Activated CD8-positive, alpha-beta memory T cell treated with anti-CD3 and anti-CD28 coated beads, Interleukin-2, amount 50 U/mL, for 24 hours (primary cell): Measurements from ENCODE around the gene MYH7B.

Experiments
- DNase-seq: peaks from one replicate; pipeline ENCODE4 v3.0.0-alpha.2; 2020; ENCODE audit errors: extremely low read depth

Gene MYH7B

GRCh38 chr20:34977365-34978091 is 21.9 kb downstream of the MYH7B start:
- no peak for DNase-seq

- no peak for DNase-seq
Observed at GRCh38 chr20:34978092-34978744, 22.6 kb downstream of the MYH7B start.

DNA sequence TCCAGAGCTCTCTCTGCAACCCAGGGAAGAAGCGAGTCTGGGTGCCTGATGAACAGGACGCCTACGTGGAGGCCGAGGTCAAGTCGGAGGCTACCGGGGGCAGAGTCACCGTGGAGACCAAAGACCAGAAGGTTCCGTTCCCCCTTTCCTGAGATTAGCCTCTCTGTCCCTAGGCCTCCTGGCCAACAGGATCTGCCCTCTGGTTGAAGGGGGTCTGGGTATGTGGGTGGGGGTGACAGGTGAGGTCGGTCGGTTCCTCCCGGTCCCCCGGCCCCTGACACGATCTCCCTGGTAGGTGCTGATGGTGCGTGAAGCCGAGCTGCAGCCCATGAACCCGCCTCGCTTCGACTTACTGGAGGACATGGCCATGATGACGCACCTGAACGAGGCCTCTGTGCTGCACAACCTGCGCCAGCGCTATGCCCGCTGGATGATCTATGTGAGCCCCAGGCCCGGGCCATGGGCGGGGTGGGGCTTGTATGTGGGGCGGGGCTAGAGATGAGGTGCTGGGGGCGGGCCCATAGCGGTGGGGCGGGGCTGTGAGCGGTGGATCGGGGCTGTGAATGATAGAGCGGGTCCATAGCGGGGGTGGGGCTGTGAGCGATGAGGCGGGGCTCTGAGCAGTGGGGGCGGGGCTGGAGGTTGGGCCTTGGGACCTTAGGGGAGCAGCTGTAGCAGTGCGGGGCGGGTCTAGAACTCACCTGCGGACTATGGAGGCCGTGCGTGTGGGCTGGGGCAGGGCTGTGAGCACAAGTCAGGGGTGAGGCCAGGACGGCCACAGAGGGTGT is 23.9 kb downstream of the MYH7B start:
- no peak for DNase-seq

DNA sequence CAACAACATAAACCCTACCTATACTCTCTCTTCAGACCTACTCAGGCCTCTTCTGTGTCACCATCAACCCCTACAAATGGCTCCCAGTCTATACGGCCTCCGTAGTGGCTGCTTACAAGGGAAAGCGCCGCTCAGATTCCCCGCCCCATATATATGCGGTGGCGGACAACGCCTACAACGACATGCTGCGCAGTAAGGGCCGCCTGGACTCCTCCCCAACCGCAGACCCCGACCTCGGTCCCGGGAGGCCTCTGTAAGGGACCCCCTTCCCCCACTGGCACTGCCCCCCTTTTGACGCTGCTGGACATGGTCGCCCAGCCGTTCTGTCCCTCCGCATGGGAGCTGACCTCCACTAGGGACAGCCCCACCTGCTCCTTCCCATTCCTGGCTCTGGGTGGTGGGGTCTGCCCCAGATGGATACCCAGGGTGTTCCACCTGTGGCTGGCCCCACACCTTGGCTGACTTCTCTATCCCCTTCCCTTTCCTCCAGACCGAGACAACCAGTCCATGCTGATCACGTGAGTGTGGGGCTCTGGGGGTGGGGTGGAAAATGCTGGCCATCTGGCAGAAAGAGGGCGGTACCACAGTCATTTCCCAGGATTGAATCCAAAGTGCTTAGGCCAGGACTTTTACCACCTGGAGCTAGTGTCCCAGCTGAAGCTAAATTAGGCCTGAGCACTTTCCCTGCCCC is 25.0 kb downstream of the MYH7B start:
- DNase-seq: no peak

DNA sequence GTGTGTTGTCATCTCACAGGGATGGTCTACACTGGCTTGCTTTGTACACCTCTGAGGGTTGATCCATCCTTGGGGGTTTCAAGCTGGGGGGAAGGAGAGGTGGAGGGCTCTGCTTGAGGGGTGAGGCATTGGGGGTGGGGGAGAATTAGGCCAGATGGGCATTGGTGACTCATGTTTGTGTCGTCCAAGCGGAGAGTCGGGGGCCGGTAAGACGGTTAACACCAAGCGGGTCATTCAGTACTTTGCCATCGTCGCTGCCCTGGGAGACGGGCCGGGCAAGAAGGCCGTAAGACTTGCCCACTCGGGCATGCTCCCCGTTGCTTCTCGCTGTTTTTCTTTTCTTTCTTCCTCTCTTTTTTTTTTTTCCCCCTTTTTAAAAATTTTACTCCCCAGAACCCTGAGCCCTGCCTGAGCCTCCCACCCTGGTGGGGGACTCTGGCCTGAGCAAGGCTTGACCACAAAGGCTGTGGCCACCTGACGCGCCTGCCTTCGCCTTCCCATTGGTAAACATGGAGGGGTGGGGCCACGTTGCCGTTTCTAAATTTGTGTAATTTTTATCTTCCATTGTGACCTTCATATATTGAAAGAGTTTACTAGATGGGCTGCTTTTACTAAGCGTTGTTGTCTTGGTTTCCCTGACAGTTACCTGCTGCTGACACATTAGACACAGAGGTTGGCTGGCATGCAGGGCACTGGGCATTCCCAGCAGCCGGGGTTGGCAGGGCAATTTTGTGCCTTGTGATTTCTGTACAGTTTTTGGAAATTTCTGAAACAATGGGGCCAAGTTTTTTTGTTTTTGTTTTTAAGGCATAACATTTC is 26.8 kb downstream of the MYH7B start:
- no peak for DNase-seq

DNA sequence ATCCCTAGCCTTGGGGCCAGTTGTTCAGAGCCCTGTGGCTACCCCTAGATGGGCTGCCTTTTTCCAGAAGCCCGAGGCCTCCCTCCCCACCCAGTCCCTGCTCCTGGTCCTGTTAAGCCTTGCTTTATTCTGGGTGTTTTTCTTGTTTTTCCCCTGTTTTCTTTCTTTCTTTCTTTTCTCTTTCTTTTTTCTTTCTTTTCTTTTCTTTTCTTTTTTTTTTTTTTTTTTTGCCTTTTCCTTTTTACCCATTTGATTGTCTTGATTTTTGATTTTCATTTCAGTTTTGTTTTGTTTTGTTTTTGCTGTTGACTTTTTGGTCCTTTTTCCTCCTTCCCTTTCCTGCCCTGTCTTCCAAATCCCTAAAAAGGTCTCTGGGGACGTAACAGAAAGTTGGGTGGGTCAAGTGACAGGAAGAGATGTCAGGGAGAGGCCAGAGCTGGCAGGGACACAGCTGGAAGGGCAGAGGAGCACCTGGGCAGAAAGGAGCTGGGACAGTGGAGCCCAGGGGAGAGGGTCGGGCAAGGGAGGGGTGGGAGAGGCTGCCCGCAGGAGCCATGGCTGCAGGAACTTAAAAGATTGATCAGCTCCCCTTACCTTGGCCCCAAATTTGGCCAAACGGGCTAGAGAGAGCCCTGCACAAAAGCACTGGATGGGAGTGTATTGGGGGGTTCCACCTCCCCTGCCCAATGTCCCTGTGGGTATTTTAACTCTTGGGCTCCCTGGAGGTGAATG is 27.6 kb downstream of the MYH7B start:
- DNase-seq: no peak

DNA sequence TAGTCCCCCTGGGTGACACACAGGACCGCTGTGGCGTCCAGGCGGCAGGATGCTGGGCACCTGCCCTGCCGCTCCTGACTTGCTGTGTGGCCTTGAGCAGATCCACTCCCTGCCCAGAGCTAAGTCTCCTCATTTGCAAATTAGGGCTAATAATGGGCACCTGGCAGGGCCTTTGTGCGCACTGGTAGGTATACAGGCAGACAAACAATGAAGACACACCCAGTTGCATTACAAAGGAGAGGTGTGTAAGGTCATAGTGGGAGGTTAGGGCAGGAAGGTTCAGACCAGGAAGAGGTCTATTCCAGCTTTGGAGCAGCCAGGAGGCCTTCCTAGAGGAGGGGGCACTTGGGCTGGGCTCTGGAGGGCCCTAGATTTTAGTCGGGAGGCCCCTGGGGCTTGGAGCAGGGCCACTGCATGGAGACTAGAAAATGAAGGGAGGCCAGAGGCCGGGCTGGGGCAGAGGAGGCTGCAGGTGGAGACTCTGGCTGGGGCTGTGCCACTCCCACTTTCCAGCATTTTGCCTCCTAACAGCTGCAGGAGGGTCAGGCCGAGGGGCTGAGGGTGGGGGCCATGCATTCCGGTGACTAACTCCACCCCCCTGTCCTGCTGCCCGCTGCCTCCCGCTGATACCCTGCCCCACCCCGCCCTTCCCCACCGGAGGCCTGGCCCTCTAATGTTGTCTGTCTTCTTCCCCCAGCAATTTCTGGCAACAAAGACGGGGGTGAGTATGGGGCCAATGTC is 28.5 kb downstream of the MYH7B start:
- DNase-seq: no peak

- DNase-seq: no peak
Observed at GRCh38 chr20:34984756-34985261, 29.1 kb downstream of the MYH7B start.

DNA sequence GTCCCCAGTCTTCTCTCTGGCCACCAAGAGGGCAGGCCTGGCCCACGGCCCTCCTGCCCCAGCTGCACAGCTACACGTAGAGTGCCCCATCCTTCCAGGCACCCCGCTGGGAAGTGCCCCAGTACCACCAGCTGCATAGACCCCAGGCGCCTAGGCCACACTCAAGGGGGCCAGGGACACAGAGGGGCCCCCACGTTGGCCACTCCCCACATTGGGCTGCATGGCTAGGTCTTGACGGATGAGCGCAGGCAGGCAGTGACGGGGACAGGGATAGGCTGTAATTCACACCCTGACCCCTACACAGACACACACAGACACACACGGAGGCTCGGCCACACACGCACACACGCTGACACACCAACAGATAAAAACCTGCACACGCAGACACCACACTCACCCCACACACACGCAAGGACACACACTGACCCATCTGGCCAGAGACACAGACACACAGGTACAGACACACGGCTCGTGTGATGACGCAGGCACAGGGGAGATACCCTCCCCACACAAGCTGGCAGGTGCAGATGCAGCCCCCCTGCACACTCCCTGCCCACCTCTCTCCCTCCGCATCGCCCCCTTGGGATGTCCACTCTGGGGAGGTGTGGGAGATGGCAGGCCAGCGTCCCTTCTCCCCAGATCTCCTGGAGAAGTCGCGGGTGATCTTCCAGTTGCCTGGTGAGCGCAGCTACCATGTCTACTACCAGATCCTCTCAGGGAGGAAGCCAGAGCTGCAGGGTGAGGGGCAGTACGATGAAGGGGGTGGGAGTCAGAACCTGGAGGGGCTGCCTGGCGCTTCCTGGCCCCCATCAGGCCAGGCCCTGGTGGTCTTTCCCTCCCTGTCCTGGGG is 30.0 kb downstream of the MYH7B start:
- DNase-seq: no peak

- no peak for DNase-seq
Observed at GRCh38 chr20:34986311-34987287, 30.9 kb downstream of the MYH7B start.

- DNase-seq: no peak
Observed at GRCh38 chr20:34987288-34988190, 31.9 kb downstream of the MYH7B start.

DNA sequence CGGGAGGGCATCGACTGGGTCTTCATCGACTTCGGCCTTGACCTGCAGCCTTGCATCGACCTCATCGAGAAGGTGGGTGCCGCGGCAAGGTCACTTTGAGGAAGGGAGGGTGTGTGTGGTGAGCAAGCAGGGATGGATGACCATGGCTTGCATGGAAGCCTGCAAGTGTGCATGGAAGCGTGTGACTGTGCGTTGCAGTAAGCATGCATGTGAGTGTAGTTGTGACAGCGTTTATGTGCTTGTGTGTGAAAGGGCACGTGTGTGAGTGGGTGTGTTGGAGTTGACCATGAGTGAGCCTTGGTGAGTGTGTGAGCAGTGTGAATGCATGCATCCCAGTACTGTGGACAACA is 32.5 kb downstream of the MYH7B start:
- no peak for DNase-seq

DNA sequence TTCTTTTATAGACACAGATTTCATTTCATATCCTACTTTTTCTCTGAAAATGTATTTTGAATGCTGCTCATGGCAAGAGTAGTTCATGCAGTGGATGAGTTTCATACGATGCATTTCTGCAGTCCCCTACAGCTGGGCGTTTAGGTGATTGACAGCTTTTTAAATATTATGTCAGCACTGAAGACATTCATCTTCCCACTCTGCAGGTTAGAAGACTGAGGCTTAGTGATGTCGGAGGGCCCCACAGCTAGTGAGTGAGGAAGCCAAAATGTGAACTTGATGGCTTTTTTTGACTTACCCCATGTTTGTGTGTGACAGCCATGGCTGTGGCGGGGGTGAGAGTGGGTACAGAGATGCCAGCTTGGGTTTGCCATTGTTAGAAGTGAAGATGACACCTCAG is 33.5 kb downstream of the MYH7B start:
- DNase-seq: no peak

GRCh38 chr20:34989670-34990069 is 34.0 kb downstream of the MYH7B start:
- DNase-seq: no peak

DNA sequence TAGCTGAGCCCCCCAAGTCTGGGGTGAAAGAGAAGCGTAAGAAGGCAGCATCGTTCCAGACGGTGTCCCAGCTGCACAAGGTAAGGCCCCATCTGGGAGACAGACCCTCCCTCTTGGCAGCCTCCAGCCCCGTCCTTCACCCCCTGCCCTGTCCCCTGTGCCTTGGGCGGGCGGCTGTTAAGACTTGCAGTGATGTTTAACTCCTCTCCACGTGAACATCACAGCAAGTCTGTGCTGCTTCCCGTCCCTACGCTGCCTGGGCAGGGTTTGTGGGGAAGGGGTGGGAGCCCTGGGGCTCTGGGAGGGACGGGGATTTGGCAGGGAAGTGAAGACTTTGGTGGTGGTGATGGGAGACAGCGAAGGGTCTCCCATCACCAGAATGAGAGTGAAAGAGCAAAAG is 34.6 kb downstream of the MYH7B start:
- DNase-seq: no peak

DNA sequence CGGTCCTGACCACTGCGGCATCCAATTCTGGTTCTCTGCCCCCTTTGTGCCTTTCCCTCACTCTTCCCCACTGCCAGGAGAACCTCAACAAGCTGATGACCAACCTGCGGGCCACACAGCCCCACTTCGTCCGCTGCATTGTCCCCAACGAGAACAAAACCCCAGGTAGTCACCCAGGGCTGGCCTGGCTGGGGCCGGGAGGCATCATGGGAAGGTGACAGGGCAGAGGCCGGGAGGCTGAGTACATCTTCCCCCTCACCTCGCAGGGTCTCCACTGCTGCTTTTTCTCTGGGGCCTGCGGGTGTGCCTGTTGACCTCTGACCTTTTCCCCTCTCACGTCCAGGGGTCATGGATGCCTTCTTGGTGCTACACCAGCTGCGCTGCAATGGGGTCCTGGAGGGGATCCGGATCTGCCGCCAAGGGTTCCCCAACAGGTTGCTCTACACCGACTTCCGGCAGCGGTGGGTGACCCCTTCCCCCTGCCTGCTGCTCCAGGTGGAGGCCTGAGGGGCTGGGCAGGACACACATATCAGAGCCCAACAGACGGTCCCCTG is 35.1 kb downstream of the MYH7B start:
- DNase-seq: no peak
